Nephron (organoid): ENCODE data around the gene NSL1.
"Not testable (repeated sequence)": the region's sequence is repeated elsewhere in the genome, so short reads cannot be mapped to it uniquely, and the experiment has no call there.

Source experiments
- H3K27ac Mint-ChIP-seq, 3 experiments: 2 replicates each; pipeline ENCODE4 v1.8.0; 2020; ENCODE audit warnings: mixed read lengths in 3 of 3, mild to moderate bottlenecking in 2 of 3, moderate library complexity in 1 of 3
- H3K27me3 Mint-ChIP-seq: 2 replicates; pipeline ENCODE4 v1.8.0; 2021; ENCODE audit warnings: low read depth, mild to moderate bottlenecking, moderate library complexity, mixed read lengths
- H3K36me3 Mint-ChIP-seq: 2 replicates; pipeline ENCODE4 v1.8.0; 2020; ENCODE audit warnings: low read depth, mixed read lengths
- H3K4me1 Mint-ChIP-seq: 2 replicates; pipeline ENCODE4 v1.8.0; 2020; ENCODE audit warnings: mixed read lengths
- H3K4me3 Mint-ChIP-seq, 3 experiments: 2 replicates each; pipeline ENCODE4 v1.8.0; 2020; ENCODE audit warnings: mild to moderate bottlenecking in 3 of 3, mixed read lengths in 3 of 3, moderate library complexity in 2 of 3
- H3K9me3 Mint-ChIP-seq: 2 replicates; pipeline ENCODE4 v1.8.0; 2020; ENCODE audit warnings: mixed read lengths
- CTCF ChIP-seq, 3 experiments: fragments of 200-600 bp; sonication (generic); IDR thresholded peaks; one replicate each; pipeline ENCODE4 v1.5.0; 2021; ENCODE audit warnings: antibody characterized with exemption in 3 of 3; ENCODE audit not compliant: unreplicated experiment in 3 of 3

The NSL1 gene

GRCh38 chr1:212771341-212771740 lies 20.2 kb downstream of the NSL1 start:
- Mint-ChIP-seq H3K4me1 (no peaks in the 10 kb centered on the region), H3K27ac (no peak overlapping the region), H3K36me3 (peaks cover 93% of the 10 kb centered on the region), H3K27me3 (no peaks in the 10 kb centered on the region), H3K9me3 (peaks cover 50% of the 10 kb centered on the region), H3K4me3 (no peak overlapping the region)
- no peak for TF ChIP-seq CTCF (IDR thresholded peaks at IDR 0.05; ENCODE audit: unreplicated experiment in 3 of 3)

GRCh38 chr1:212769459-212770167 lies 22.0 kb downstream of the NSL1 start:
- H3K27me3 Mint-ChIP-seq = no peaks in the 10 kb centered on the region
- no peak overlapping the region for H3K27ac Mint-ChIP-seq
- H3K9me3 Mint-ChIP-seq = peaks cover 61% of the 10 kb centered on the region
- H3K4me3 Mint-ChIP-seq = no peak overlapping the region
- no peak for TF ChIP-seq CTCF (IDR thresholded peaks at IDR 0.05; ENCODE audit: unreplicated experiment in 3 of 3)
- no peaks in the 10 kb centered on the region for H3K4me1 Mint-ChIP-seq
- peaks cover 96% of the 10 kb centered on the region for H3K36me3 Mint-ChIP-seq

GRCh38 chr1:212766825-212767224 lies 24.8 kb downstream of the NSL1 start:
- H3K4me1 Mint-ChIP-seq, H3K27ac Mint-ChIP-seq: not testable (repeated sequence)

GRCh38 chr1:212764718-212765281 lies 26.8 kb downstream of the NSL1 start:
- H3K4me3 Mint-ChIP-seq, H3K27me3 Mint-ChIP-seq, H3K4me1 Mint-ChIP-seq, H3K27ac Mint-ChIP-seq: not testable (repeated sequence)
- peaks cover 46% of the 10 kb centered on the region for H3K9me3 Mint-ChIP-seq
- H3K36me3 Mint-ChIP-seq = peaks cover 83% of the 10 kb centered on the region

More at GRCh38 chr1:212766825-212767224, 24.8 kb downstream of the NSL1 start:
- H3K27me3 Mint-ChIP-seq, H3K4me3 Mint-ChIP-seq: not testable (repeated sequence)
- Mint-ChIP-seq H3K36me3 (peaks cover 93% of the 10 kb centered on the region), H3K9me3 (peaks cover 58% of the 10 kb centered on the region)

GRCh38 chr1:212762839-212763238 lies 28.7 kb downstream of the NSL1 start:
- no peaks in the 10 kb centered on the region for H3K27me3 Mint-ChIP-seq
- peaks cover 67% of the 10 kb centered on the region for H3K36me3 Mint-ChIP-seq
- H3K9me3 Mint-ChIP-seq = peaks cover 29% of the 10 kb centered on the region
- no peak overlapping the region for H3K27ac Mint-ChIP-seq
- no peaks in the 10 kb centered on the region for H3K4me1 Mint-ChIP-seq
- H3K4me3 Mint-ChIP-seq = no peak overlapping the region
- TF ChIP-seq CTCF (IDR thresholded peaks at IDR 0.05; ENCODE audit: unreplicated experiment in 3 of 3) = no peak

- H3K27ac Mint-ChIP-seq = no peak overlapping the region
- H3K36me3 Mint-ChIP-seq = peaks cover 61% of the 10 kb centered on the region
- H3K4me1 Mint-ChIP-seq = no peaks in the 10 kb centered on the region
- H3K4me3 Mint-ChIP-seq = no peak overlapping the region
- no peaks in the 10 kb centered on the region for H3K27me3 Mint-ChIP-seq
- no peak for TF ChIP-seq CTCF (IDR thresholded peaks at IDR 0.05; ENCODE audit: unreplicated experiment in 3 of 3)
- H3K9me3 Mint-ChIP-seq = peaks cover 22% of the 10 kb centered on the region
Observed at GRCh38 chr1:212762234-212762633, 29.3 kb downstream of the NSL1 start.
